ENCODE results near the gene MYO1H.

DNA sequence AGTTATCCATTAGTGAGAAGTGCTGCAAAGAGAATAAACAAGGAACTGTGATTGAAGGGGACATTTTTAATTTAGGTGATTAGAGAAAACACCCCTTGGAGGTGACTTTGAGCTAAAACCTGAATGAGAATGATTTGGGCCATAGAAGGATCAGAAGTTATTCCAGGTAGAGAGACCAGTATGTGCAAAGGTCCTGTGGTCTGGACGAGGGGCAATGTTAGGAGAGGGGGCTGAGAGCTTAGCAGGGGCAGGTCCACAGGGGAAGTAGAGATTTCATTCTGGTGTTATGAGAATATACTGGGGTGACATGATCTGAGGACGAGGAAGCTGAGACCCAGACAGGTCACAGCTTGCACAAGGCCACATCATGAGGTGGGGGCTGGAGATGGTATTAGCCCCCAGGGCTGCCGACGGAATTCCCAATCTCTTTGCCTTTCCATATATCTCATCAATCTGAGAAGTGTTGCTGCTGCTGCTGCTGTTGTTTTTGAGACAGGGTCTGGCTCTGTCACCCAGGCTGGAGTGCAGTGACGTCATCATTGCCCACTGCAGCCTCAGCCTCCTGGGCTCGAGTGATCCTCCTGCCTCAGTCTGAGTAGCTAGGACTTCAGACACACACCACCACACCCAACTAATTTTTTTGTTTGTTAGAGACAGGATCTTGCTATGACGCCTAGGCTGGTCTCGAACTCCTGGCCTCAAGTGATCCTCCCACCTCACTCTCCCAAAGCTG is 73.8 kb downstream of the MYO1H start:
- TF ChIP-seq, protein P1, sequence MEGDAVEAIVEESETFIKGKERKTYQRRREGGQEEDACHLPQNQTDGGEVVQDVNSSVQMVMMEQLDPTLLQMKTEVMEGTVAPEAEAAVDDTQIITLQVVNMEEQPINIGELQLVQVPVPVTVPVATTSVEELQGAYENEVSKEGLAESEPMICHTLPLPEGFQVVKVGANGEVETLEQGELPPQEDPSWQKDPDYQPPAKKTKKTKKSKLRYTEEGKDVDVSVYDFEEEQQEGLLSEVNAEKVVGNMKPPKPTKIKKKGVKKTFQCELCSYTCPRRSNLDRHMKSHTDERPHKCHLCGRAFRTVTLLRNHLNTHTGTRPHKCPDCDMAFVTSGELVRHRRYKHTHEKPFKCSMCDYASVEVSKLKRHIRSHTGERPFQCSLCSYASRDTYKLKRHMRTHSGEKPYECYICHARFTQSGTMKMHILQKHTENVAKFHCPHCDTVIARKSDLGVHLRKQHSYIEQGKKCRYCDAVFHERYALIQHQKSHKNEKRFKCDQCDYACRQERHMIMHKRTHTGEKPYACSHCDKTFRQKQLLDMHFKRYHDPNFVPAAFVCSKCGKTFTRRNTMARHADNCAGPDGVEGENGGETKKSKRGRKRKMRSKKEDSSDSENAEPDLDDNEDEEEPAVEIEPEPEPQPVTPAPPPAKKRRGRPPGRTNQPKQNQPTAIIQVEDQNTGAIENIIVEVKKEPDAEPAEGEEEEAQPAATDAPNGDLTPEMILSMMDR (IDR thresholded peaks at IDR 0.05; ENCODE audit: low read depth, low read length) = no peak
- TF ChIP-seq EZH2phosphoT487 (IDR thresholded peaks at IDR 0.05; ENCODE audit: low read depth) = no peak

Data from OCI-LY3 (cell line).